ENCODE results near the gene MCRIP2.

- TF ChIP-seq CTCF (IDR thresholded peaks at IDR 0.05) (no peak), POLR2A (IDR thresholded peaks at IDR 0.05) (no peak)
Observed at GRCh38 chr16:593807-594206, 47.8 kb upstream of the MCRIP2 start.

Measured in right lobe of liver (tissue), 4 donors.